Measurements from ENCODE around the gene ZEB1.

- TF ChIP-seq ZNF121 (tag by site-specific recombination; IDR thresholded peaks at IDR 0.05) = no peak
- no peak for TF ChIP-seq ZNF624 (tag by site-specific recombination; IDR thresholded peaks at IDR 0.05)
- no peak for TF ChIP-seq ZSCAN30 (tag by site-specific recombination; IDR thresholded peaks at IDR 0.05)
Measured at GRCh38 chr10:31313396-31313795, 5.6 kb upstream of the ZEB1 start.

Measured in HEK293 (cell line).